K562 (cell line): ENCODE results near the gene SNW1. TPM values are rescaled to one million over a fixed set of nuclear protein-coding genes. Genes with fewer than 3 reads are reported as not detected.

Source experiments
- ARID1B ChIP-seq: fragments of 450-650 bp; IDR thresholded peaks from 2 replicates; pipeline ENCODE4 v1.6.1; 2016; ENCODE audit warnings: antibody characterized with exemption, mild to moderate bottlenecking, inconsistent platforms
- CSDE1 ChIP-seq, 2 experiments: fragments of 450-650 bp; IDR thresholded peaks; 2 replicates each; pipeline ENCODE4 v1.6.1; 2016; ENCODE audit warnings: mild to moderate bottlenecking in 1 of 2
- KLF1 ChIP-seq: fragments of 450-650 bp; IDR thresholded peaks from 2 replicates; pipeline ENCODE4 v1.6.1; 2016; ENCODE audit warnings: missing genetic modification characterization, missing compliant biosample characterization
- MAFK ChIP-seq: IDR thresholded peaks from 2 replicates; pipeline ENCODE4 v1.6.1; 2011; ENCODE audit warnings: low read length, improper control_type of control experiment
- MYBL2 ChIP-seq, 2 experiments: fragments of 450-650 bp in 1 of 2; sonication (generic) in 1 of 2; formaldehyde crosslinking in 1 of 2; IDR thresholded peaks; 2 replicates each; pipeline versions ENCODE4 v1.6.1 to v1.8.1; 2017 to 2022; ENCODE audit warnings: borderline replicate concordance in 1 of 2, inconsistent platforms in 1 of 2, low read depth in 1 of 2, mild to moderate bottlenecking in 1 of 2, missing genetic modification reagents in 1 of 2, moderate library complexity in 1 of 2
- RBBP5 ChIP-seq: fragments of 200-600 bp; sonication (generic); IDR thresholded peaks from 2 replicates; pipeline ENCODE4 v1.6.1; 2012; ENCODE audit warnings: borderline replicate concordance, mild to moderate bottlenecking, low read length, control low read depth, inconsistent platforms; ENCODE audit not compliant: insufficient read depth, poor library complexity, severe bottlenecking
- ZNF586 ChIP-seq: fragments of 450-650 bp; formaldehyde crosslinking; conservative IDR thresholded peaks from 2 replicates; pipeline ENCODE4 v1.4.0; 2020; ENCODE audit warnings: mild to moderate bottlenecking, moderate library complexity
- ZSCAN29 ChIP-seq: fragments of 450-650 bp; IDR thresholded peaks from 2 replicates; pipeline ENCODE4 v1.6.1; 2017
- polyA plus RNA-seq, 8 experiments: library from polyadenylated mRNA; depleted of rRNA in 4 of 8; stranded (reverse) in 5 of 8; unstranded in 3 of 8; fragments of >200 nt; fragmentation: Nextera tagmentation in 2 of 8; fragmentation: Illumina TruSeq in 1 of 8; extraction: Ambion mirVana in 2 of 8; extraction: Trizol in 1 of 8; gene quantifications; 2 replicates each; pipeline versions ENCODE4 v1.2.1 to v1.2.3, GENCODE V29; 2011 to 2014; ENCODE audit warnings: inconsistent platforms in 1 of 8, missing spikeins in 1 of 8
- total RNA-seq, 7 experiments: library from RNA; depleted of rRNA in 6 of 7; stranded (reverse); fragments of >200 nt in 6 of 7; fragmentation: Illumina TruSeq in 2 of 7; extraction: Trizol in 2 of 7; gene quantifications; 2 replicates each; pipeline versions ENCODE4 v1.2.1 to v1.2.3, GENCODE V29; 2011 to 2021; ENCODE audit warnings: low replicate concordance in 1 of 7
- TF ChIP-seq, protein P1 (sequence below): fragments of 450-650 bp; formaldehyde crosslinking; IDR thresholded peaks from 2 replicates; pipeline ENCODE4 v1.4.0; 2020; ENCODE audit warnings: mild to moderate bottlenecking, moderate library complexity
- TF ChIP-seq, protein P2 (sequence below): fragments of 450-650 bp; IDR thresholded peaks from one replicate; pipeline ENCODE4 v1.6.1; 2018; ENCODE audit warnings: mild to moderate bottlenecking, moderate library complexity; ENCODE audit not compliant: partially characterized antibody
- TF ChIP-seq, protein P3 (sequence below): IDR thresholded peaks from 2 replicates; pipeline ENCODE4 v1.6.1; 2011; ENCODE audit warnings: borderline replicate concordance, low read depth, mild to moderate bottlenecking, moderate library complexity, low read length; ENCODE audit not compliant: insufficient read depth, poor library complexity, severe bottlenecking
- TF ChIP-seq, protein P4 (sequence below): fragments of 150-350 bp; conservative IDR thresholded peaks from 2 replicates; pipeline ENCODE4 v1.6.1; 2014; ENCODE audit warnings: low read length
- TF ChIP-seq, protein P5 (sequence below), 2 experiments: fragments of 450-650 bp in 1 of 2; sonication (generic) in 1 of 2; formaldehyde crosslinking in 1 of 2; IDR thresholded peaks in 1 of 2; conservative IDR thresholded peaks in 1 of 2; 2 replicates each; pipeline versions ENCODE4 v1.6.1 to v1.8.1; 2016 to 2023; ENCODE audit warnings: mild to moderate bottlenecking in 2 of 2, moderate library complexity in 2 of 2, inconsistent platforms in 1 of 2, missing genetic modification reagents in 1 of 2
- TF ChIP-seq, protein P6 (sequence below): sonication (generic); formaldehyde crosslinking; IDR thresholded peaks from 2 replicates; pipeline ENCODE4 v1.5.0; 2020; ENCODE audit warnings: missing genetic modification reagents

Gene SNW1
- total and polyA plus RNA-seq, 9 of the 15 experiments (the other 6 are each of a cell fraction or from before 2014, with no cell fraction given), result 64.4 to 143 (median 98.2) TPM

DNA sequence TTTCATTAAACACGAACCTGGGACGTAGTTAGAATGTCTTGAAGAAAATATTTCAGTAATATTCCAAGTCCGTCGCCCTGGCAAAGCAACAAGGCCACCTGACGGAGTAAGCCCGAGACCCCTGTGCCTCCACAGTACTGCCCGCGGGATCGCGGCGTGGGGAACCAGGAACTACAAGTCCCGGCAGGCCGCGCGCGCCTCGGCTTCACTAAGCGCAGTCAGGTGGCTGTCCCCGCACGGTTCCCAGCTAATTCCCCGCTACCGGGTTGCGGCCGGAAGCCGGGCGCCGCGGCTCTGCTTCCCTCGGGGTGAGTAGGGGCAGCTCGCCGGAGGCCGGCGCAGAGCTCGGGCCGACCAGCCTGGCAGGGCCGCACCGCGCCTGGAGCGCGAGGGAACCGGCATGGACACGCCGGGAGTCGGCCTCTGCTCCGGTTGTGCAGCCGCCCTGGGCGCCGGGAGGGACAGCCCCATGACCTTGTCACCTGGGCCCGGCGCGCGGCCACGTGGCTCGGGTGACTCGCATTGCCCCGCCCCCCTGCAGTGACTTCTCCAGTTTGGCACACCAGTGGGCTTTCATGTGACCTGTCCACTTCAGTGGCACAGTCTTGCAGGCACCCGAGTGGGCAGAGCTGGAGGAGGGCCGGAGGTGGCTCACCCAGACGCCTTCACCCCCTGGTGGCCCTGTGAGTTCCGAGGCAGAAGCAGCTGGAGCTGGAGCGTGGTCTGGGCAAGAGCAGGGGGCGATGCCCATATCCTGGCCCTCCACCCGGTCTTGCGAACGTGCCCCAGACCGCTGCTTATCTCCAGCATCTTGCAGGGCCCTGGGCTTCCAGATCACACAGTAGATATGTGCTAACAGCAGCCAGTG lies 39.1 kb upstream of the SNW1 start, which contains the start of gene ADCK1 (continued):
- TF ChIP-seq, protein P1, sequence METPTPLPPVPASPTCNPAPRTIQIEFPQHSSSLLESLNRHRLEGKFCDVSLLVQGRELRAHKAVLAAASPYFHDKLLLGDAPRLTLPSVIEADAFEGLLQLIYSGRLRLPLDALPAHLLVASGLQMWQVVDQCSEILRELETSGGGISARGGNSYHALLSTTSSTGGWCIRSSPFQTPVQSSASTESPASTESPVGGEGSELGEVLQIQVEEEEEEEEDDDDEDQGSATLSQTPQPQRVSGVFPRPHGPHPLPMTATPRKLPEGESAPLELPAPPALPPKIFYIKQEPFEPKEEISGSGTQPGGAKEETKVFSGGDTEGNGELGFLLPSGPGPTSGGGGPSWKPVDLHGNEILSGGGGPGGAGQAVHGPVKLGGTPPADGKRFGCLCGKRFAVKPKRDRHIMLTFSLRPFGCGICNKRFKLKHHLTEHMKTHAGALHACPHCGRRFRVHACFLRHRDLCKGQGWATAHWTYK (CRISPR knock-in tag), result 0 out of 2 replicates have a peak, but pooled peaks have one; percentile 81
- no peak for TF ChIP-seq MYBL2 (IDR thresholded peaks at IDR 0.05; ENCODE audit: low read depth)
- TF ChIP-seq MYBL2 (CRISPR knock-in tag; IDR thresholded peaks at IDR 0.05; ENCODE audit: borderline replicate concordance), result no peak
- TF ChIP-seq ZSCAN29, result no peak
- peak; percentile 96 for TF ChIP-seq RBBP5
- TF ChIP-seq CSDE1 (IDR thresholded peaks at IDR 0.05), result no peak
- no peak for TF ChIP-seq ZNF586 (CRISPR knock-in tag)
- TF ChIP-seq, protein P2, sequence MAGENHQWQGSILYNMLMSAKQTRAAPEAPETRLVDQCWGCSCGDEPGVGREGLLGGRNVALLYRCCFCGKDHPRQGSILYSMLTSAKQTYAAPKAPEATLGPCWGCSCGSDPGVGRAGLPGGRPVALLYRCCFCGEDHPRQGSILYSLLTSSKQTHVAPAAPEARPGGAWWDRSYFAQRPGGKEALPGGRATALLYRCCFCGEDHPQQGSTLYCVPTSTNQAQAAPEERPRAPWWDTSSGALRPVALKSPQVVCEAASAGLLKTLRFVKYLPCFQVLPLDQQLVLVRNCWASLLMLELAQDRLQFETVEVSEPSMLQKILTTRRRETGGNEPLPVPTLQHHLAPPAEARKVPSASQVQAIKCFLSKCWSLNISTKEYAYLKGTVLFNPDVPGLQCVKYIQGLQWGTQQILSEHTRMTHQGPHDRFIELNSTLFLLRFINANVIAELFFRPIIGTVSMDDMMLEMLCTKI, result no peak
- TF ChIP-seq, protein P3, sequence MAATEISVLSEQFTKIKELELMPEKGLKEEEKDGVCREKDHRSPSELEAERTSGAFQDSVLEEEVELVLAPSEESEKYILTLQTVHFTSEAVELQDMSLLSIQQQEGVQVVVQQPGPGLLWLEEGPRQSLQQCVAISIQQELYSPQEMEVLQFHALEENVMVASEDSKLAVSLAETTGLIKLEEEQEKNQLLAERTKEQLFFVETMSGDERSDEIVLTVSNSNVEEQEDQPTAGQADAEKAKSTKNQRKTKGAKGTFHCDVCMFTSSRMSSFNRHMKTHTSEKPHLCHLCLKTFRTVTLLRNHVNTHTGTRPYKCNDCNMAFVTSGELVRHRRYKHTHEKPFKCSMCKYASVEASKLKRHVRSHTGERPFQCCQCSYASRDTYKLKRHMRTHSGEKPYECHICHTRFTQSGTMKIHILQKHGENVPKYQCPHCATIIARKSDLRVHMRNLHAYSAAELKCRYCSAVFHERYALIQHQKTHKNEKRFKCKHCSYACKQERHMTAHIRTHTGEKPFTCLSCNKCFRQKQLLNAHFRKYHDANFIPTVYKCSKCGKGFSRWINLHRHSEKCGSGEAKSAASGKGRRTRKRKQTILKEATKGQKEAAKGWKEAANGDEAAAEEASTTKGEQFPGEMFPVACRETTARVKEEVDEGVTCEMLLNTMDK, result no peak
- no peak for TF ChIP-seq KLF1 (tag)
- TF ChIP-seq, protein P4, sequence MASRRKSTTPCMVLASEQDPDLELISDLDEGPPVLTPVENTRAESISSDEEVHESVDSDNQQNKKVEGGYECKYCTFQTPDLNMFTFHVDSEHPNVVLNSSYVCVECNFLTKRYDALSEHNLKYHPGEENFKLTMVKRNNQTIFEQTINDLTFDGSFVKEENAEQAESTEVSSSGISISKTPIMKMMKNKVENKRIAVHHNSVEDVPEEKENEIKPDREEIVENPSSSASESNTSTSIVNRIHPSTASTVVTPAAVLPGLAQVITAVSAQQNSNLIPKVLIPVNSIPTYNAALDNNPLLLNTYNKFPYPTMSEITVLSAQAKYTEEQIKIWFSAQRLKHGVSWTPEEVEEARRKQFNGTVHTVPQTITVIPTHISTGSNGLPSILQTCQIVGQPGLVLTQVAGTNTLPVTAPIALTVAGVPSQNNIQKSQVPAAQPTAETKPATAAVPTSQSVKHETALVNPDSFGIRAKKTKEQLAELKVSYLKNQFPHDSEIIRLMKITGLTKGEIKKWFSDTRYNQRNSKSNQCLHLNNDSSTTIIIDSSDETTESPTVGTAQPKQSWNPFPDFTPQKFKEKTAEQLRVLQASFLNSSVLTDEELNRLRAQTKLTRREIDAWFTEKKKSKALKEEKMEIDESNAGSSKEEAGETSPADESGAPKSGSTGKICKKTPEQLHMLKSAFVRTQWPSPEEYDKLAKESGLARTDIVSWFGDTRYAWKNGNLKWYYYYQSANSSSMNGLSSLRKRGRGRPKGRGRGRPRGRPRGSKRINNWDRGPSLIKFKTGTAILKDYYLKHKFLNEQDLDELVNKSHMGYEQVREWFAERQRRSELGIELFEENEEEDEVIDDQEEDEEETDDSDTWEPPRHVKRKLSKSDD, result no peak
- TF ChIP-seq ARID1B, result peak; percentile 37; the same call in 1 of the 2 replicates
- TF ChIP-seq, protein P5, sequence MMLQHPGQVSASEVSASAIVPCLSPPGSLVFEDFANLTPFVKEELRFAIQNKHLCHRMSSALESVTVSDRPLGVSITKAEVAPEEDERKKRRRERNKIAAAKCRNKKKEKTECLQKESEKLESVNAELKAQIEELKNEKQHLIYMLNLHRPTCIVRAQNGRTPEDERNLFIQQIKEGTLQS (IDR thresholded peaks at IDR 0.05), result peak; percentile 36
- TF ChIP-seq, protein P5 (CRISPR knock-in tag; conservative IDR thresholded peaks at IDR 0.05), result no peak
- no peak for TF ChIP-seq MAFK
- TF ChIP-seq, protein P6, sequence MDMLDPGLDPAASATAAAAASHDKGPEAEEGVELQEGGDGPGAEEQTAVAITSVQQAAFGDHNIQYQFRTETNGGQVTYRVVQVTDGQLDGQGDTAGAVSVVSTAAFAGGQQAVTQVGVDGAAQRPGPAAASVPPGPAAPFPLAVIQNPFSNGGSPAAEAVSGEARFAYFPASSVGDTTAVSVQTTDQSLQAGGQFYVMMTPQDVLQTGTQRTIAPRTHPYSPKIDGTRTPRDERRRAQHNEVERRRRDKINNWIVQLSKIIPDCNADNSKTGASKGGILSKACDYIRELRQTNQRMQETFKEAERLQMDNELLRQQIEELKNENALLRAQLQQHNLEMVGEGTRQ (CRISPR knock-in tag), result peak; percentile 79
